PC-9 (cell line): Measurements from ENCODE around the gene MAP2K4. TPM values are rescaled to one million over a fixed set of nuclear protein-coding genes. Genes with fewer than 3 reads are reported as not detected.

Experiments
- BruUV-seq: library from RNA; stranded (reverse); fragments of 400-500 nt; replicated peaks from 2 replicates; lab custom pipeline; 2021; lab: Mats Ljungman, UMichigan
- CTCF ChIA-PET: fragments of 300-600 bp; sonication (Branson Sonifier 250); formaldehyde crosslinking; loops from one replicate; lab custom pipeline; 2022; ENCODE audit warnings: antibody characterized with exemption; lab: Charles Lee
- POLR2A ChIA-PET: fragments of 300-600 bp; sonication (Branson Sonifier 250); formaldehyde crosslinking; loops from one replicate; lab custom pipeline; 2022; ENCODE audit warnings: antibody characterized with exemption; ENCODE audit not compliant: unreplicated experiment; lab: Charles Lee
- DNase-seq, 2 experiments: peaks; one replicate each; pipeline versions ENCODE4 v3.0.0 to v3.0.0-alpha.2; 2015 to 2022; ENCODE audit warnings: mixed read lengths in 1 of 2
- H2AFZ ChIP-seq: fragments of 200-600 bp; sonication (generic); 2 replicates; pipeline ENCODE4 v1.8.1; 2017; ENCODE audit warnings: antibody characterized with exemption
- H3F3A ChIP-seq: fragments of 200-600 bp; sonication (generic); 2 replicates; pipeline ENCODE4 v1.8.1; 2017; ENCODE audit warnings: antibody characterized with exemption, mild to moderate bottlenecking, low read depth; ENCODE audit not compliant: insufficient read depth
- H3K27ac ChIP-seq: fragments of 200-600 bp; sonication (generic); 2 replicates; pipeline ENCODE4 v1.6.1; 2016; ENCODE audit warnings: mixed run types
- H3K27me3 ChIP-seq: fragments of 200-600 bp; sonication (generic); 2 replicates; pipeline ENCODE4 v1.6.1; 2016; ENCODE audit warnings: low read depth, mixed run types; ENCODE audit not compliant: insufficient read depth
- H3K36me3 ChIP-seq: fragments of 200-600 bp; sonication (generic); 2 replicates; pipeline ENCODE4 v1.6.1; 2016; ENCODE audit warnings: low read depth, mixed run types
- H3K4me1 ChIP-seq: fragments of 200-600 bp; sonication (generic); replicated peaks from 2 replicates; pipeline ENCODE4 v1.6.1; 2016; ENCODE audit warnings: mixed run types; ENCODE audit not compliant: insufficient read depth
- H3K4me2 ChIP-seq: fragments of 200-600 bp; sonication (generic); 2 replicates; pipeline ENCODE4 v1.6.1; 2017; ENCODE audit warnings: mixed run types
- H3K4me3 ChIP-seq: fragments of 200-600 bp; sonication (generic); 2 replicates; pipeline ENCODE4 v1.6.1; 2016; ENCODE audit warnings: mixed run types
- H3K79me2 ChIP-seq: fragments of 200-600 bp; sonication (generic); 2 replicates; pipeline ENCODE4 v1.6.1; 2017; ENCODE audit warnings: low read depth, mixed run types
- H3K9me2 ChIP-seq: fragments of 200-600 bp; sonication (generic); 2 replicates; pipeline ENCODE4 v1.8.1; 2017; ENCODE audit warnings: mild to moderate bottlenecking; ENCODE audit not compliant: insufficient read depth
- H3K9me3 ChIP-seq: fragments of 200-600 bp; sonication (generic); 2 replicates; pipeline ENCODE4 v1.8.1; 2016; ENCODE audit warnings: low read depth; ENCODE audit not compliant: insufficient read depth
- H4K20me1 ChIP-seq: fragments of 200-600 bp; sonication (generic); 2 replicates; pipeline ENCODE4 v1.8.1; 2017; ENCODE audit not compliant: insufficient read depth
- EZH2 ChIP-seq: fragments of 200-600 bp; sonication (generic); IDR thresholded peaks from 2 replicates; pipeline ENCODE4 v1.8.0; 2017; ENCODE audit warnings: antibody characterized with exemption, low read depth
- intact Hi-C: fragments of 100-400 bp; cut with micrococcal nuclease; formaldehyde crosslinking; loops from one replicate; pipeline ENCODE4 v1.10.0; 2022; ENCODE audit not compliant: unreplicated experiment
- total RNA-seq: library from RNA; stranded (reverse); gene quantifications from 2 replicates; pipeline ENCODE4 v1.2.3, GENCODE V29; 2021
- TF ChIP-seq, protein P1 (sequence below): fragments of 200-600 bp; sonication (generic); conservative IDR thresholded peaks from 2 replicates; pipeline ENCODE4 v1.6.1; 2017; ENCODE audit warnings: mixed run types, antibody characterized with exemption, mild to moderate bottlenecking, moderate library complexity

Gene MAP2K4
- total RNA-seq, 1 experiment from 2014 or later = 44.3 TPM

DNA sequence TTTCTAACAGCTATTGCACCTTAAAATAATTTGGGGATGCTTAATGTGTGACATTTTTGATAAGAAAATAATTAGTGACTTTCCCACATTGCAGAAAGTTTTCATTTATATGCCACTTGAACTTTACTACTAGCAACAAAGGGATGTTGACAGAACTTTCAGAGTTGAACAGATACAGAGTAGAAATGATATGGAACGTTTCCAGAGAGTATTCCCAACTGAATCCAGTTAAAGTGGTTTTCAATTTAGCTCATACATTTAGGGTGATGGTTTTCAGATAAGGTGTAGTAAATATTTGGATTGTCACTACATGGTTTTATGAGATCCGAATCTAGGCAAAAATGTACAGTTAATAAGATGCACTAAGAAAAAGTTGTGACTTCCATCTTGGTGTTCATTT is 17.3 kb downstream of the MAP2K4 start:
- peaks cover 19% of the 10 kb centered on the region for H3K79me2 ChIP-seq
- no TSS peak for BruUV-seq
- no peak overlapping the region for H3K4me3 ChIP-seq
- no peak for TF ChIP-seq EZH2
- TF ChIP-seq, protein P1, sequence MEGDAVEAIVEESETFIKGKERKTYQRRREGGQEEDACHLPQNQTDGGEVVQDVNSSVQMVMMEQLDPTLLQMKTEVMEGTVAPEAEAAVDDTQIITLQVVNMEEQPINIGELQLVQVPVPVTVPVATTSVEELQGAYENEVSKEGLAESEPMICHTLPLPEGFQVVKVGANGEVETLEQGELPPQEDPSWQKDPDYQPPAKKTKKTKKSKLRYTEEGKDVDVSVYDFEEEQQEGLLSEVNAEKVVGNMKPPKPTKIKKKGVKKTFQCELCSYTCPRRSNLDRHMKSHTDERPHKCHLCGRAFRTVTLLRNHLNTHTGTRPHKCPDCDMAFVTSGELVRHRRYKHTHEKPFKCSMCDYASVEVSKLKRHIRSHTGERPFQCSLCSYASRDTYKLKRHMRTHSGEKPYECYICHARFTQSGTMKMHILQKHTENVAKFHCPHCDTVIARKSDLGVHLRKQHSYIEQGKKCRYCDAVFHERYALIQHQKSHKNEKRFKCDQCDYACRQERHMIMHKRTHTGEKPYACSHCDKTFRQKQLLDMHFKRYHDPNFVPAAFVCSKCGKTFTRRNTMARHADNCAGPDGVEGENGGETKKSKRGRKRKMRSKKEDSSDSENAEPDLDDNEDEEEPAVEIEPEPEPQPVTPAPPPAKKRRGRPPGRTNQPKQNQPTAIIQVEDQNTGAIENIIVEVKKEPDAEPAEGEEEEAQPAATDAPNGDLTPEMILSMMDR = no peak
- DNase-seq = no peak
- H4K20me1 ChIP-seq = 0 out of 2 replicates have a peak, but pooled peaks cover 6% of the 10 kb centered on the region
- no peaks in the 10 kb centered on the region for H3K9me2 ChIP-seq
- intact Hi-C loops = no loop called here
- peaks cover 6% of the 10 kb centered on the region; the same call in 1 of the 2 replicates for H3K4me1 ChIP-seq
- H3K27me3 ChIP-seq = no peaks in the 10 kb centered on the region
- no peak overlapping the region for H3K27ac ChIP-seq
- no peak overlapping the region for H3K4me2 ChIP-seq
- no peaks in the 10 kb centered on the region; the same call in 1 of the 2 replicates for H3K9me3 ChIP-seq
- no peaks in the 10 kb centered on the region for H3F3A ChIP-seq
- ChIA-PET CTCF (no interaction called here), POLR2A (interaction anchor here (0.5 kb wide), 1 partner anchor 28 kb away, joined by 3 read pairs; no protein-coding TSS in a partner anchor)
- H2AFZ ChIP-seq = no peak overlapping the region
- no peaks in the 10 kb centered on the region for H3K36me3 ChIP-seq

DNA sequence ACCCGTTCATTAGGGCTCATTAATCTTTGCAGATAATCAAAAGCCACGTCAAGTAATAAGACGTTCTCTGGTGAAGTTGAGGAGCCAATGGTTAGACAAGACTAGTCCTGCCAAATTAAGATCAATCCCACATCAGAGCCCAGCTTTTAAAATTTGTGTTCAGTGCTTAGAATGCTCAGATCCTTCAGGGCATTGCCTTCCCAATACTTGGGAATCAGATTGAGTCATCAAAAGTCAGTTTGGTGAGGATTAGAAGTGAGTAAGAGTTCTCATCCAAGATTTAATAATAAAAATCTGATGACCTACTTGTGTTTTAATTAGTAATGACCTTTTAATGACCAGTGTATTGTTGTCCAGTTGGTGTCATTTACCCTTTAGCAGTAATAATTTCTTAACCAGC is 19.8 kb downstream of the MAP2K4 start:
- Histone ChIP-seq H3K9me2 (no peaks in the 10 kb centered on the region), H3K79me2 (peaks cover 38% of the 10 kb centered on the region), H3K36me3 (no peaks in the 10 kb centered on the region), H3K4me1 (peaks cover 6% of the 10 kb centered on the region; the same call in 1 of the 2 replicates), H3F3A (no peaks in the 10 kb centered on the region), H3K27ac (no peak overlapping the region), H2AFZ (no peak overlapping the region), H3K4me3 (no peak overlapping the region), H3K27me3 (no peaks in the 10 kb centered on the region), H4K20me1 (0 out of 2 replicates have a peak, but pooled peaks cover 6% of the 10 kb centered on the region), H3K9me3 (no peaks in the 10 kb centered on the region; the same call in 1 of the 2 replicates), H3K4me2 (no peak overlapping the region)
- intact Hi-C loops = no loop called here
- BruUV-seq = no TSS peak
- TF ChIP-seq EZH2 = no peak
- TF ChIP-seq, protein P1 = no peak
- ChIA-PET POLR2A (no interaction called here), CTCF (no interaction called here)
- no peak for DNase-seq

DNA sequence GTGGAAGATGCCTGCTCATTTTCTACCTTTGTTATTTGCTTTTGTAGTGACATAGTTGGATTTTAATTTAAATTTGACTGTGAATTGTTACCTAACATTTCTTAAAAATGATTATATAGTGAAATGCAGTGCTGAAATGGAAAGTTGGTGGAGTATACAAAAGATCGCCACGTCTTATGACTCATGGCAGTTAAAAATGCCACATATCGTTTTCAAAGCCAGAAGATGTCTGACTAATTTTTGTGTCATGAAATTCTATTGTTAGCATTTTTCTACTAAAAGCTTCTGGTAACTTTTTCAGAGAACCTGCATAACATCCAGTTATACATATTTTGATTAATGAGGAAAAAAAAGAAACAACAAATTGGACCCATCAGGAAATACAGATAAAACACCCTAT is 20.6 kb downstream of the MAP2K4 start:
- Histone ChIP-seq H3K4me1 (peaks cover 6% of the 10 kb centered on the region; the same call in 1 of the 2 replicates), H3K4me3 (no peak overlapping the region), H3K79me2 (peaks cover 44% of the 10 kb centered on the region), H3F3A (no peaks in the 10 kb centered on the region), H4K20me1 (0 out of 2 replicates have a peak, but pooled peaks cover 6% of the 10 kb centered on the region), H3K9me2 (no peaks in the 10 kb centered on the region), H3K9me3 (no peaks in the 10 kb centered on the region; the same call in 1 of the 2 replicates), H3K36me3 (no peaks in the 10 kb centered on the region), H3K27ac (no peak overlapping the region), H2AFZ (no peak overlapping the region), H3K27me3 (no peaks in the 10 kb centered on the region), H3K4me2 (peak overlapping the region; percentile 14)
- TF ChIP-seq, protein P1 = no peak
- no peak for TF ChIP-seq EZH2
- BruUV-seq = no TSS peak
- ChIA-PET CTCF (no interaction called here), POLR2A (interaction anchor here (0.6 kb wide), 1 partner anchor 21 kb away, joined by 4 read pairs; the partner anchor contains the start of gene MAP2K4)
- intact Hi-C loops = no loop called here
- DNase-seq = no peak
